CD4-positive, CD25-positive, alpha-beta regulatory T cell (primary cell): ENCODE data around the gene PPOX. TPM values are rescaled to one million over a fixed set of nuclear protein-coding genes. Genes with fewer than 3 reads are reported as not detected.

Source experiments
- ATAC-seq, 2 donors: fragments of 150-1000 bp; cut with Tn5 transposase; one replicate each; pipeline ENCODE4 v1.10.0; 2021; ENCODE audit warnings: low read depth in 2 of 2, moderate number of reproducible peaks in 2 of 2, moderate library complexity in 1 of 2
- DNase-seq, 3 donors: peaks; one replicate each; pipeline versions ENCODE4 v3.0.0 to v3.0.0-alpha.2; 2012 to 2022; ENCODE audit warnings: mixed read lengths in 1 of 3
- H3K27ac ChIP-seq: one replicate; pipeline ENCODE4 v1.7.0; 2013; ENCODE audit warnings: mild to moderate bottlenecking, low read length; ENCODE audit not compliant: insufficient read depth, poor library complexity, severe bottlenecking
- H3K27me3 ChIP-seq: one replicate; pipeline ENCODE4 v1.7.0; 2013; ENCODE audit warnings: low read length; ENCODE audit not compliant: control insufficient read depth, insufficient read depth
- H3K36me3 ChIP-seq: one replicate; pipeline ENCODE4 v1.7.0; 2013; ENCODE audit warnings: mild to moderate bottlenecking, low read length, moderate library complexity; ENCODE audit not compliant: control insufficient read depth, insufficient read depth
- H3K4me1 ChIP-seq: 2 replicates; pipeline ENCODE4 v1.7.0; 2013; ENCODE audit warnings: mild to moderate bottlenecking, low read length; ENCODE audit not compliant: insufficient read depth, control insufficient read depth, poor library complexity, severe bottlenecking
- H3K4me3 ChIP-seq: one replicate; pipeline ENCODE4 v1.7.0; 2013; ENCODE audit warnings: low read depth, mild to moderate bottlenecking, low read length, moderate library complexity
- H3K9me3 ChIP-seq, 2 experiments: 1 replicate in 1 of 2; 2 replicates in 1 of 2; pipeline ENCODE4 v1.7.0; 2013; ENCODE audit warnings: low read length in 2 of 2, mild to moderate bottlenecking in 1 of 2, moderate library complexity in 1 of 2; ENCODE audit not compliant: control insufficient read depth in 2 of 2
- H3K27ac Mint-ChIP-seq, 3 donors: one replicate each; pipeline ENCODE4 v1.8.0; 2020 to 2022; ENCODE audit warnings: mild to moderate bottlenecking in 3 of 3, mixed read lengths in 3 of 3, moderate library complexity in 2 of 3
- H3K27me3 Mint-ChIP-seq: one replicate; pipeline ENCODE4 v1.8.0; 2022; ENCODE audit warnings: mild to moderate bottlenecking, mixed read lengths
- H3K36me3 Mint-ChIP-seq: one replicate; pipeline ENCODE4 v1.8.0; 2020; ENCODE audit warnings: mixed read lengths
- H3K4me1 Mint-ChIP-seq, 4 donors: one replicate each; pipeline ENCODE4 v1.8.0; 2020 to 2022; ENCODE audit warnings: mixed read lengths in 4 of 4, mild to moderate bottlenecking in 1 of 4
- H3K4me3 Mint-ChIP-seq, 4 donors: one replicate each; pipeline ENCODE4 v1.8.0; 2020 to 2022; ENCODE audit warnings: mild to moderate bottlenecking in 4 of 4, mixed read lengths in 4 of 4, moderate library complexity in 3 of 4
- H3K9me3 Mint-ChIP-seq, 7 donors: one replicate each; pipeline ENCODE4 v1.8.0; 2020 to 2022; ENCODE audit warnings: mixed read lengths in 7 of 7, mild to moderate bottlenecking in 3 of 7, moderate library complexity in 2 of 7
- polyA plus RNA-seq, 4 donors: library from polyadenylated mRNA; unstranded; fragments of 300-500 nt; fragmentation: Illumina TruSeq; gene quantifications; one replicate each; pipeline ENCODE4 v1.2.3, GENCODE V29; 2021
- total RNA-seq: library from RNA; stranded (reverse); gene quantifications from one replicate; pipeline ENCODE4 v1.2.3, GENCODE V29; 2022

Gene PPOX
- total and polyA plus RNA-seq, 5 donors from 2014 or later = 18.0 to 45.3 (median 24.4) TPM

- peaks cover 57% of the 10 kb centered on the region for H3K4me1 ChIP-seq
- Mint-ChIP-seq H3K4me3 (peak overlapping the region; percentile 96 to 98 (median 98)), H3K36me3 (peaks cover 18% of the 10 kb centered on the region), H3K27me3 (peaks cover 4% of the 10 kb centered on the region), H3K4me1 (peaks cover 25 to 72% (median 49%) of the 10 kb centered on the region in 4 donors), H3K9me3 (no peaks in the 10 kb centered on the region), H3K27ac (peak overlapping the region; percentile 98 to 99 (median 99))
- peak overlapping the region; percentile 90 for H3K27ac ChIP-seq
- DNase-seq = no peak
- peaks cover 18% of the 10 kb centered on the region for H3K36me3 ChIP-seq
- H3K9me3 ChIP-seq = no peaks in the 10 kb centered on the region
- peak overlapping the region; percentile 85 for H3K4me3 ChIP-seq
- ATAC-seq = no peak
- no peaks in the 10 kb centered on the region for H3K27me3 ChIP-seq
These were observed 35.0 kb downstream of the PPOX start for GRCh38 chr1:161200992-161201835.

DNA sequence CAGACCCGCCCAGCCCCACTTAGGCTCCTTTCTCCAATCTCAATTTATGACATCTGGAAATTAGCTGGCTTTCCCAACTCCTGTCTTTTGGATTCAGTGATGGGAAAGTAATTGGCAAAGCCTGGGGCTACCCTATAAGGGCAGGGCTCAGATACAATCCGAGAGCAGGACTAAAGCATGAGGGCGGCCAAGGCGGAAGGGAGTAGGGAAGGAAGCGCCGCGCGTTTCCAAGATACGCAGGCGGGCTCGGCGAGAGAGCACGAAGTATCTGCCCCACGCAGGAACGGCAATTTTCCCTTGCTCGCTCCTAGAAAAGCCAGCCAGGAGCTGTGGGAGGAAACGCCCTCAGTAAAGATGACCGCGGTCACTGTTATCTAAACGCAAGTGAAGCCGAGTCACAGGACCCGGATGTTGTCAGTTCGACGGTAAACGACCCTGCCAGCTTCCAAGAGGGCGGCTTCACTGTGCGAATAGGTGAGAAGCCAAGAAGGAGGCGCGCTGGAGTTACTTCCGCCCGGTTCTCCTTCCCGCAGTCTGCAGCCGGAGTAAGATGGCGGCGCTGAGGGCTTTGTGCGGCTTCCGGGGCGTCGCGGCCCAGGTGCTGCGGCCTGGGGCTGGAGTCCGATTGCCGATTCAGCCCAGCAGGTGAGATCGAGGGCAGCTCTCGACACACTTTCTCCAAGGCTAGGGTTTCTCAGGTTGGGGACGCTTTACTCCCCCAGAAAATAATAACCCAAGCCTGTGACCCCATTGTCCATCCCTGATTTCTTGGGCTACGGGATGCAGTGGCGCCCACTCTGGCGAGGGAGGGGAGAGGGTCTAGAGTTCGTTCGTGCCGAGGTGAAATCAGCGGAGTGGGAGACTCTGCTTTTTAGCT lies 35.8 kb downstream of the PPOX start, which contains the start of gene NDUFS2:
Gene NDUFS2, plus strand, starts transcription at position 532 of the 877 bp plus-strand sequence. Its CDS starts 19 bp downstream, at position 551.
- peak within 1 kb of the TSS; percentile 96 to 98 (median 98) for H3K4me3 Mint-ChIP-seq
- H3K36me3 ChIP-seq = peaks cover 25% of the 10 kb centered on the region
- H3K4me1 ChIP-seq = peaks cover 62% of the 10 kb centered on the region
- H3K9me3 Mint-ChIP-seq = no peaks in the 10 kb centered on the region
- H3K27me3 Mint-ChIP-seq = peaks cover 4% of the 10 kb centered on the region
- peak within 1 kb of the TSS; percentile 85 for H3K4me3 ChIP-seq
- peak within 1 kb of the TSS; percentile 90 for H3K27ac ChIP-seq
- H3K27ac Mint-ChIP-seq = peak within 1 kb of the TSS; percentile 98 to 99 (median 99)
- DNase-seq (peak; percentile 94 to 99 (median 96)), ATAC-seq (peak; percentile 98 to 99)
- no peaks in the 10 kb centered on the region for H3K27me3 ChIP-seq
- H3K9me3 ChIP-seq = no peaks in the 10 kb centered on the region
- H3K4me1 Mint-ChIP-seq = peaks cover 26 to 80% (median 56%) of the 10 kb centered on the region in 4 donors
- H3K36me3 Mint-ChIP-seq = peaks cover 21% of the 10 kb centered on the region

- Histone ChIP-seq H3K4me3 (no peak overlapping the region), H3K27me3 (no peaks in the 10 kb centered on the region), H3K36me3 (peaks cover 62% of the 10 kb centered on the region), H3K27ac (no peak overlapping the region), H3K9me3 (no peaks in the 10 kb centered on the region), H3K4me1 (peaks cover 46% of the 10 kb centered on the region)
- peaks cover 26 to 75% (median 51%) of the 10 kb centered on the region in 4 donors for H3K4me1 Mint-ChIP-seq
- H3K4me3 Mint-ChIP-seq = peak overlapping the region in 2 of 4 donors; percentile 61 to 98
- H3K27ac Mint-ChIP-seq = peak overlapping the region in 2 of 3 donors; percentile 58 to 72
- ATAC-seq = no peak
- peaks cover 36% of the 10 kb centered on the region for H3K36me3 Mint-ChIP-seq
- no peak for DNase-seq
- peaks cover 4% of the 10 kb centered on the region for H3K27me3 Mint-ChIP-seq
- no peaks in the 10 kb centered on the region for H3K9me3 Mint-ChIP-seq
These were observed 40.4 kb downstream of the PPOX start for GRCh38 chr1:161206411-161207140.

DNA sequence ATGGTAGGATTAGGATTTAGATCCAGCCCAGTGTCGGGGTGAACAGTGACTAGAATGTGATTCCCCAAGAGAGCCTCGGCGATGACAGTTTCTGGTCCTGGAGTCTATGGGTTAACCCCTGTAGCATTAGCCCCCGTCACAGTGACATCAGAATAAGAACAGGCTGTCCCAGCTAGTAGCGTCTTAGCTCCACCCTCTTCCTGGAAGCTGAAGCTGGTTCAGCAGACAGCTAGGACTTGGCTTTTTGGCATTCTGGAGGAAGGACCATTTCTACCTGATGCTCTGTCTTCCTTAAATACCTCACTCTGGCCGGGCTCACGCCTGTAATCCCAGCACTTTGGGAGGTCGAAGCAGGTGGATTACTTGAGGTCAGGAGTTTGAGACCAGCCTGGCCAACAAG lies 40.9 kb downstream of the PPOX start:
- no peak overlapping the region for H3K4me3 Mint-ChIP-seq
- peaks cover 21 to 69% (median 48%) of the 10 kb centered on the region in 4 donors for H3K4me1 Mint-ChIP-seq
- Histone ChIP-seq H3K36me3 (peaks cover 68% of the 10 kb centered on the region), H3K27me3 (no peaks in the 10 kb centered on the region), H3K4me1 (peaks cover 42% of the 10 kb centered on the region), H3K9me3 (no peaks in the 10 kb centered on the region), H3K27ac (no peak overlapping the region), H3K4me3 (no peak overlapping the region)
- H3K36me3 Mint-ChIP-seq = peaks cover 41% of the 10 kb centered on the region
- peak overlapping the region in 1 of 3 donors; percentile 46 for H3K27ac Mint-ChIP-seq
- H3K27me3 Mint-ChIP-seq = peaks cover 4% of the 10 kb centered on the region
- no peak for ATAC-seq
- H3K9me3 Mint-ChIP-seq = no peaks in the 10 kb centered on the region
- DNase-seq = peak in 1 of 3 donors; percentile 56

DNA sequence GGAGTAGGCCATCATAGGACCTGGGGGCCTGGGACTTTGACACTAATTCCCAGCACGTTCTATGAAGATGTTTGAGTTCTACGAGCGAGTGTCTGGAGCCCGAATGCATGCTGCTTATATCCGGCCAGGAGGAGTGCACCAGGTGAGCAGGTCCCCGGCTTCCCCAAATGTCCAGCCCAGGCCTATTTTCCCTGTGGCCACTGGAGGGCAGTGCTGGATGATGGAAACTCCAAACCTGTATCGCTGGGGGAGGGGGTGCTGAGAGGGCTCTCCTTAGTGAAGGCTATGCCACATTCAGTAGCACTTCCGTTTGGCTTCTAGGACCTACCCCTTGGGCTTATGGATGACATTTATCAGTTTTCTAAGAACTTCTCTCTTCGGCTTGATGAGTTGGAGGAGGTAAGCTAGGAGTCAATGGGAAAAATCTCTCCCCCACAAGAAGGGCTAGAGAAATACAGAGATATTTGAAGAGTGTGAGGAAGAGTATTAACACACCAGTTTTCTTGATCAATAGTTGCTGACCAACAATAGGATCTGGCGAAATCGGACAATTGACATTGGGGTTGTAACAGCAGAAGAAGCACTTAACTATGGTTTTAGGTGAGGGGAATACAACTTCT lies 43.7 kb downstream of the PPOX start:
- H3K9me3 ChIP-seq = no peaks in the 10 kb centered on the region
- H3K27me3 Mint-ChIP-seq = no peaks in the 10 kb centered on the region
- ATAC-seq (peak; percentile 83 to 87), DNase-seq (peak; percentile 61 to 84 (median 79))
- H3K4me3 ChIP-seq = no peak overlapping the region
- H3K36me3 Mint-ChIP-seq = peaks cover 49% of the 10 kb centered on the region
- peaks cover 11 to 55% (median 39%) of the 10 kb centered on the region in 4 donors for H3K4me1 Mint-ChIP-seq
- H3K4me1 ChIP-seq = peaks cover 23% of the 10 kb centered on the region
- H3K27me3 ChIP-seq = no peaks in the 10 kb centered on the region
- peak overlapping the region in 1 of 4 donors; percentile 20 for H3K4me3 Mint-ChIP-seq
- H3K36me3 ChIP-seq = peaks cover 78% of the 10 kb centered on the region
- no peaks in the 10 kb centered on the region for H3K9me3 Mint-ChIP-seq
- H3K27ac ChIP-seq = peak overlapping the region; percentile 16
- H3K27ac Mint-ChIP-seq = peak overlapping the region; percentile 59 to 97 (median 87)

GRCh38 chr1:161214369-161214768 lies 48.1 kb downstream of the PPOX start:
- DNase-seq (no peak), ATAC-seq (no peak)
- peak overlapping the region; percentile 7 to 91 (median 67) for H3K27ac Mint-ChIP-seq
- Histone ChIP-seq H3K4me3 (no peak overlapping the region), H3K27me3 (no peaks in the 10 kb centered on the region), H3K36me3 (peaks cover 46% of the 10 kb centered on the region), H3K4me1 (peaks cover 36% of the 10 kb centered on the region), H3K27ac (no peak overlapping the region), H3K9me3 (no peaks in the 10 kb centered on the region)
- peaks cover 36% of the 10 kb centered on the region for H3K36me3 Mint-ChIP-seq
- H3K4me1 Mint-ChIP-seq = peaks cover 0 to 62% (median 32%) of the 10 kb centered on the region in 4 donors
- peak overlapping the region in 3 of 4 donors; percentile 27 to 84 (median 61) for H3K4me3 Mint-ChIP-seq
- no peaks in the 10 kb centered on the region for H3K27me3 Mint-ChIP-seq
- no peaks in the 10 kb centered on the region for H3K9me3 Mint-ChIP-seq
